NCI-H748 (cell line): ENCODE measurements around the gene COL6A6.

Experiments
- DNase-seq: peaks from one replicate; lab custom pipeline; 2025; ENCODE audit not compliant: unreplicated experiment; lab: John Stamatoyannopoulos, UW

Gene COL6A6, protein sequence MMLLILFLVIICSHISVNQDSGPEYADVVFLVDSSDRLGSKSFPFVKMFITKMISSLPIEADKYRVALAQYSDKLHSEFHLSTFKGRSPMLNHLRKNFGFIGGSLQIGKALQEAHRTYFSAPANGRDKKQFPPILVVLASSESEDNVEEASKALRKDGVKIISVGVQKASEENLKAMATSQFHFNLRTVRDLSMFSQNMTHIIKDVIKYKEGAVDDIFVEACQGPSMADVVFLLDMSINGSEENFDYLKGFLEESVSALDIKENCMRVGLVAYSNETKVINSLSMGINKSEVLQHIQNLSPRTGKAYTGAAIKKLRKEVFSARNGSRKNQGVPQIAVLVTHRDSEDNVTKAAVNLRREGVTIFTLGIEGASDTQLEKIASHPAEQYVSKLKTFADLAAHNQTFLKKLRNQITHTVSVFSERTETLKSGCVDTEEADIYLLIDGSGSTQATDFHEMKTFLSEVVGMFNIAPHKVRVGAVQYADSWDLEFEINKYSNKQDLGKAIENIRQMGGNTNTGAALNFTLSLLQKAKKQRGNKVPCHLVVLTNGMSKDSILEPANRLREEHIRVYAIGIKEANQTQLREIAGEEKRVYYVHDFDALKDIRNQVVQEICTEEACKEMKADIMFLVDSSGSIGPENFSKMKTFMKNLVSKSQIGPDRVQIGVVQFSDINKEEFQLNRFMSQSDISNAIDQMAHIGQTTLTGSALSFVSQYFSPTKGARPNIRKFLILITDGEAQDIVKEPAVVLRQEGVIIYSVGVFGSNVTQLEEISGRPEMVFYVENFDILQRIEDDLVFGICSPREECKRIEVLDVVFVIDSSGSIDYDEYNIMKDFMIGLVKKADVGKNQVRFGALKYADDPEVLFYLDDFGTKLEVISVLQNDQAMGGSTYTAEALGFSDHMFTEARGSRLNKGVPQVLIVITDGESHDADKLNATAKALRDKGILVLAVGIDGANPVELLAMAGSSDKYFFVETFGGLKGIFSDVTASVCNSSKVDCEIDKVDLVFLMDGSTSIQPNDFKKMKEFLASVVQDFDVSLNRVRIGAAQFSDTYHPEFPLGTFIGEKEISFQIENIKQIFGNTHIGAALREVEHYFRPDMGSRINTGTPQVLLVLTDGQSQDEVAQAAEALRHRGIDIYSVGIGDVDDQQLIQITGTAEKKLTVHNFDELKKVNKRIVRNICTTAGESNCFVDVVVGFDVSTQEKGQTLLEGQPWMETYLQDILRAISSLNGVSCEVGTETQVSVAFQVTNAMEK (N-terminal part only)

DNA sequence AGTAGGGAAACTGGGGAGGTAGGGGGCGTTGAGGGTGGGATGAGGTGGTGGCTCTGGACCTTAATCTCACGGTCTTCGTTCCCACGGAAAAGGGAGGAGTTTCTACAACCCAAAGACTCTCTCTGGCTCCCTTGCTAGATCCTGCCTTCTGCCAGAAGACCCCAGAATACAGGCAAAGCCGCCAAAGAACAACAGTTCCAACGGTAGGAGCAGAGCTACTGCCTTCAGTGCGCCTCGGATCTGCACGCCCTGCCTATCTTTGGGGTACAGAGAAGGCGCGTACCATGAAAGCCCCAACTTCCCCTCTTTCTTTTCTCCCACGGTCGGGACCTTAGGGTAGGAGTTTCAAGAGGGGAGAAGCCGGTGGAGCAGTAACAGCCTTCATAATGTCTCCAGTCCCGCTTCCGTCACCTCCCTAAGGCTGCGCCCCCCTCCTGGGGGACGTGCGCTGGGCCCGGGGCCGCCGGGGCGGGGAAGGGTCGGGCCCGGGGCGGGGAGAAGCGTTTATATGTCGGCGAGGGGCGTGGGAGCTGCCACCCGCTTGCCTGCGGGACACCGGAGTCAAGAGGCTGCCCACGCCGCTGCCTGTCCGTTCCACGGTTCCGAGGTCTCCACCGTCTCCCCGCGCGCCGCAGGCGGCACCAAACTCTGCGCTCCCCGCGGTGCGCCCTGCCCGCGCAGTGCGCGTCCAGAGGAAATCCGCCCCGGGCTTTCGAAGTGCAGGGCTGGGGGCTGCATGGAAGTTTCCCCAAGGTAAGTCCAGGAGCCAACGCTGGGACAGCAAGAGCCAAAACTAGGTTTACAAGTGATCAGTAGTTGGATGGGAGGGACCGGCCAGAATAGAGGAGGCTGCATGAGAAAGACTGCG lies at the start of gene COL6A6:
TSS of gene COL6A6 (plus strand) at position 533 of the 868 bp plus-strand sequence. CDS start 43,188 bp downstream, outside the sequence.
- no peak for DNase-seq

DNA sequence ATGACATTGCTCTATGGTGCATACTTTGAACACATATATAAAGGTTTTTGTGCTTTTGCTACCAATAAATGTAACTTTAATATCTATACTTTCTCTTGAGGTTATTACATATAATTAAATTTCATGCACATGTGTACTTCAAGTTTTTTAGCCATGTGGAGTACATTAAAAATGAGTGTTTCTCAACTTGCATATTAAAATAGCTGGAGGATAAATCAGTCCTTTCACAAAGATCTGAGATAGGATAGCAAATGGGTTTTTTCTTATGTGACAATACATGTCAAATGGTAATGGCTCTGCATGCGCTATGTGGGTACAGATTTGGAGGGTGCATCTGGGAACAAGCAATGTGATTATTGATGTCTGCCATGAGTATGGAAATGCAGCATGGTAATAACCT lies 48.7 kb upstream of the COL6A6 start:
- DNase-seq = no peak

DNA sequence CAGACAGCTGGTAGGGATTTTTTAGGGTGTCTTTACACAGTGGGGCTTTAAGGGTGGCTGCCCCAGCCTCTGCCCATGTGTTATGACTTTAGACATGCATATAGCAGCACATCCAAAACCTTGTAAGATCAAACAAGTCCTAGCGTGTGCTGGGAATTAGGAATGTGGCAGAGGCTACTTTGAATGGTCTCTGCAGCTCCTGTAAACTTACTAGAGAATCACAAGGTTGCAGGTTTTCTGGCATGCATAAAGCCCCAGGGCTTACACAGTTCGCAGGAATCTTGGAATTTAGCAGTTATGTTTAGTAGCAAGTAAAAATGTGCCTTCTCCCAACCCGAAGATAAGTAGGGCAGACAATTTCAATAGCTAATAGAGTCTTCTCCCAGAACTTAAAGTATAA lies 46.9 kb upstream of the COL6A6 start:
- DNase-seq = no peak

DNA sequence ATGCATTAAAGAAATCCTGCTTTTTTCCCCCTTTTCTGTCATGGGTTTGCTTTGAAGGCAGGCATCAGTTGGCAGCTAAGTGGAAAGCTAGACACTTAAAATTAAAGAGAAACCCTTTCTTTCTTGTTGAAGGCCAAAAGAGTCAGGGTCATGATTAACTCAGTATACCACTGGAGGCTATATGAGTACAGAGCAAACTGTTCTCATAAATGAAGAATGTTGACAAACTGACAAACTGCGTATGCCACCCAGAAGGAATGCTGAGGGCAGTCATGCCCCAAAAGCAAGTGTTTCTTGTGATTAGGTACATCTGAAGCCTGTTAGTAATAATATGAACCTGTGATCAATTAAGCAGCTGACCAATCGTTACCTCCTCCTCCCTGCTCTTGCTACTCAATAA lies 43.6 kb upstream of the COL6A6 start:
- no peak for DNase-seq

DNA sequence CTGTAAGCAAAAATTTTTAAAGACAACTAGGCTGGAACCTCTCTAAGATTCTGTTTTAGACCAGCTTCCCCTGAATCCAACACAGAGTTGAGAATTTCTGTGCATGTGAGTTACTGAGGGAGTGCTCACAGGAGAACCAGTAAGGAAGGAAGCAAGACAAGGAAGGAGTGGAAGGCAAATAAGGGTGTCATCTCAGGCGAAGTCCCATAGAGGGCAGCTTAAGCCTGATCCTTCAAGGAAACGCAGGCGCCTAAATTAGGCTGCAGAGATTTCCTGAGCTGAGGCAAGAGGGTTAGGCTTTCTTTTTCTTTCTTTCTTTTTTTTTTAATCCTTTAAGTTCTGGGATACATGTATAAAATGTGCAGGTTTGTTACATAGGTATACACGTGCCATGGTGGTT lies 36.2 kb upstream of the COL6A6 start:
- no peak for DNase-seq

DNA sequence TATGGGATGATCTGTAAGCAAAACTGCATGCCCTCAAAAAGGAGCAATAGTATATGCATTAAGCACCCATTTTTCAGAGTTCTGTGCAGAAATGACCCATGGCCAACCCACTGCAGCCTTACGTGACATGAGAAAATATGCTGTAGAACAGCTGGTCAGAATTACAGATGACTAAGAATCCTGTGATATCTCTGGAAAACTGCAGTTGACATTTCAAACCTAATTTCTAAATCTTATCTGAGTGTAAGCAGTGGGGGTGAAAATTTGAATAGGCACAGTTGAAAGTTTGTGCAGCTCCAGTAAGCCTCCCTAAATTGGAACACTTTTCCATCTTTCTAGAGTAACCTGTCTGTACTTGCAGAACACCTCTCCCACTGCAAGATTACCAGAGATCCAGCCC lies 28.7 kb upstream of the COL6A6 start:
- DNase-seq = no peak

DNA sequence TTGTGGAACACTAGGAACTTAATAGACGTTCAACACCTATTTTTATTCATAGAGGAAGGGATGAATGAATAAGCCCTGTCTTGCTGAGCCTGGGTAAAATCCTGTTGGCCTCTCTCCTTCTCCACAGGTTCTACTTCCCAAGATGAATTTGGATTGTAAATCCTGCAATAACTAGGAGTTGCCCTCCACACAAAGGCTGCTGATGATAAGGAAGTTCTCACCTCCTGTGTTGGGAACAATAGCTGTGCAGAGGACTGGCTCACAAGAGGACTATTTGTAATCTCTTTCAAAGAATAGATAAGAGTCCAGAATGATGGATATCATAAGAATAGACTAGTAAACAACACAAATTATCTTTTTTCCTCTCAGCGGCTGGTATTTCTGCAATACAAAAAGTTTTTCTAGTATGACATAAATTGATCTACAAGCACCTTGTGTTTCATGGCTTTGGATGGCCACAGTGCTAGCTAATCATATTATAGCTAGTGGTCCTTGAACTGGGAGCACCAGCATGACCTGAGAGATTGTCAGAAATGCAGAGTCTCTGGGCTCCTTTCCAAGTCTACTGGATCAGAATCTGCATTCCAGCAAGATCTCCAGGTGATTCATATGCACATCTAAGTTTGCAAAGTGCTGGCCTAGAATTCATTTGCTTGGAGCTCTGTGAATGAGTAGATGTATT lies 28.1 kb upstream of the COL6A6 start:
- DNase-seq = no peak

DNA sequence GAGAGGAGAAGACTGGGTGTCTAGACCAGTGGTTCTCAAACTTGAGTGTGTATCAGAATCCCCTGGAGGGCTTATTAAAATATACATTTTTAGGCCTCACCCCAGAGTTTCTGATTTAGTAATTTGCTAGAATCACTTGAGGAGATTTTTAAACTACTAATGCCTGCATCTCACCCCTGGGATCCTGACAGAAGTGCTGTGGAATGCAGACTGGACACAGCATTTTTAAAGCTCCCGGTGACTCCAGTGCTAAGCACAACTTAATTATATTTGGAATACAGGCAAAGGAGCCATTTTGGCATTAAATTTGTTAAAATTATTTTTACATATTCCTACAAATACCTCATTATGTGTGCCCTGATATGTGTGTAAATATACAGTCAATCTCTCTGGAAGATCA lies 26.7 kb upstream of the COL6A6 start:
- DNase-seq = no peak

DNA sequence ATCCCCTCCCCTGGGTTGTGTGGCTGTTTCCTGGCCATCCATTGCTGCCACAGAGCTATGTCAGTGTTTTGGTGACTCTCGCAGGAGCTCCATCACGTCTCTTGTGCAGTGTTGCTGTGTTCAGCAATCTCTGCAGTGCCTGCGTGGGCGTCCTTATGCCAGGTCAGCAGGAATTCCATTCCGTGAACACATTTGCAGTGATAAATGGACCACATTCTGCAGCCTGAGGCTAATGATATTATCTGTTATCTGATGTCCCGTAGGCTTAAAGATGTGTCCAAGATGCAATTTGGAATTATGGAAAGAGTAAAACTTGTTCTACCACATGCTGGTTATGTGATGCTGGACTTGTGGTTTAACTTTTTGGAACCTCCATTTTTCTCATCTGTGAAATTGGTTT lies 25.5 kb upstream of the COL6A6 start:
- no peak for DNase-seq

DNA sequence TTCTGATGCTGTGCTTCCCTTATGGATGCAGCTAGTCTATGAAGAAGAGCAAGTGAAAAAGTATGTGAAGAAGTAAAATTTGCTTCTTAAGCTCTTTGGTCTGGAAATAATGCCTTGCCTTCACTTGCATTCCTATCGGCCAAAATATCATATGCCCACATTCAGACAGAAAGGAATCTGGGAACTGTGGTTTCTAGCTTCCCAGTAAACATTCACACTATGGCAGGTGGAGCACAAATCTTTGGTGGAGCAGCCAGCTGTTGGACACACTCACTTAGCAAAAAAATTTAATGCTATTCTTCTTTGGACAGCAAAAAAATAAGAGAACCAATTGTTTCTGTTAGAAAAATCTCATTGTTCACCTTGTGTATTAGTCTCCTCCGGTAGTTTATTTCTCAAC lies 12.3 kb upstream of the COL6A6 start:
- DNase-seq = no peak

DNA sequence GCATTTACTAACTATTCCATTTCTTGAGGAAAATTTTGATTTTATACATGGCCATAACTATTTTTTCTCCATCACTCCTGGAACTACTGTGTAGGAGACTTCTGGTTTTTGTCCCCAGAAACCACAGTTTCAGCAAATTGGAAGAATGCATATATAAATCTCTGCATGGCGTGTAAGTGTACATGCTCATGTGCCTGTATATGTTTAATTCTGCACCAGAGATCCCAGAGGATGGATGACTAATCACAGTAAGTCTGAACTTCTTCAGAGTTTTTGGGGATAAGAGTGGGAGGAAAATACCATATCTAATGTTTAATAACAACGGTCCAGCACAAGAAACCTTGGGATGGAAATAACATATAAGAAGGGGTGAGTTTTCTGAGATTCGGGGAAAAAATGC lies 10.9 kb upstream of the COL6A6 start:
- DNase-seq = no peak

DNA sequence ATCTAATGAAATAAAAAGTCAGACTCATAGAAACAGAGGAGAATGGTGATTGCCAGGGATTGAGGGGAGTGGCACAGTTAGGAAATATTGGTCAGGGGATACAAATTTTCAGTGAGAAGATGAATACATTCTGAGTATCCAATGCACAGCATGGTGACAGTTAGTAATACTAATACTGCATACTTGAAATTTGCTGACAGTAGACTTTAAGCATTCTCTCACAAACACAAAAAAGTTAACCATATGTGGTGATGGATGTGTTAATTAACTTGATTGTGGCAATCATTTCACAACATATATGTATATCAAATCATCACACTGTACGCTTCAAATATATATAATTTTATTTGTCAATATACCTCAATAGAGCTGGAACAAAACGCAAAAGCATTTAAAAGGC lies 9.2 kb upstream of the COL6A6 start:
- DNase-seq = no peak

DNA sequence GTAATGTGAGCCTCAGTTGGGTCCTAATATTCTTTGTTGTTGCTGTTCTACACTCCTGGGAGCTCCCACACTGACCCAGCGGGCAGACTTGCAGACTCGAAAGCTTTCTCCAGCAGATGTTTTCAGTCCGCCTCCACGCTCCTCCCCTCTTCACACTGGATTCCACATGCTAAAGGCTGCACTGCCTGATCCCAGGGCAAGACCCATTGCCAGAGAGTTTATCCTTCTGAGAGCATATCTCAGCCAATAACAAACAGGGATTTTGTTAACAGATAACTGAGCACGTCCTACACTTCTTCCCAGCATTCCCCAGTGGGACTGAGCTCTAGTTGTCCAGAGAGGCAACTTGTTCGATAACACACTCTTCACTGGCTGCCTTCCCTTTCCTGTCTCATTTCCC lies 8.0 kb upstream of the COL6A6 start:
- no peak for DNase-seq

DNA sequence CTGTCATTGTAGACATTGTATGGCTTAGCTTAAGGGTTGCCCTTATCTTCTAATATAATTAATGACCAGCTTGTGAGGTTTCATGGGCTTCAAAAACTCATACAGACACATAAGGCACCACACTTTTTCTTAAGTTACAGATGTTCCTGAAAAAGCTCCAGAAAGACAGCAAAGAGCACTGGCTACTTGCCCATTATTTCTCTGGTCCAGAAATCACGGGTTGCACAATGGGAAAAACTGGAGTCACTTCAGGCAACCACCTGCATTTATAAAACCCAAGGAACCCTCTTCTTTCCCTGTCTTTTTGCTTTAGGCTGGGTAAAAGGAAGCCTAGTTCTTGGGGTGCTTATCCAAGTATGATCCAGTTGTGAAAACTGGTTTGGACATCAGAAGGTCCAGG lies 2.3 kb upstream of the COL6A6 start:
- no peak for DNase-seq

DNA sequence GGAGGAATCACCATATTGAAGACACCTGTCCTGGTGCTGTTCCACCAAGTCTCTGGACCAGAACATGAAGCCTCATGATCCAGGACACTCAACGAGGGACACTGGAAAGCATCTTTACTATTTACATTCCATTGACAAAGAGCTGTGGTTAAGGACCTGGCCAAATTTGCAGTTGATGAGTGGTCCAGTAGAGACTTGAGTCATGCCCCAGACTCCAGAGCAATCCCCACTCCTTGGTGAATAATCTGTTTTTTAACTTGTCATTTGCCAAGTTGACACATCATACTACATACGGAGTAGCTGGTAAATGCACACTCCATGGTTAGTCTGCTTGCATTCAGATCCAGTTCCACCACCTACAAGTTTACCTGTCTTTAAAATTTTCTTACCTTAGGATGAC lies 1.2 kb upstream of the COL6A6 start:
- DNase-seq = no peak

DNA sequence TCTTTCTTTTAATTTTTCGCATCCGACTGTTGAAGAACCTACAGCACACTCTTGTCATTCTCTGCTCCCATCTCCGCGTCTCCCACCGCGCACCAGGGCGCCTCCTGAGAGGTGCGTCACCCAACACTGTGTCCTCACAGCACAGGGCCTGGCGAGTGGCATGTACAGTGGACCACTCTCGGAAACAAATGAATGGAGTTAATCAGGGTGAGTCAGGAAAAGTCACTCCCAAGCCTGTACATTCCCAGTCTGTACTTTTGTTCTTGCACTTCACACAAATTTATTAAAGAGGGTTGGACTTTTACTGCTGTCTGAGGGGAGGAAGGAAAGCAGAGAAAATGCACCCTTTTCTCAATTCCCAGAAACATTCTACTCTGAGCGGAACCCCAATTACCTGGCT lies 625 bp downstream of the COL6A6 start:
- no peak for DNase-seq

DNA sequence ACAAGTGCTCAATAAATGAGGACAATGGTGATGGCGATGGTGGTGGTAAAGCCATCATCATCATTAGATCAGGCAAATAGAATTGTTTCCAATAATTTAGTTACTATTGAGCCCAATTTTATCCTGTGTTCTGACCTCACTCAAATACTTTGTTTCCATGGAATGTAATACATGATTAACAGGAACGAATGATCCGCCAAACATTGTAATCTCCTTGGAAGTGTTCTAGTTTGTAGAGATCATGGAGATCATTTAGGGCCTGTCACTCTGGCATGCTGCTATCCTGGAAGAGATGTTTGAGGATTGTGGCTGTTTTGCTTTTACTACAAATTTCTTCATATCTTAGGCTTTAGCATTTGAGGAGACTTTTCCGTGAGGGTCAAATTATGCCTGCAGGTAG lies 2.8 kb downstream of the COL6A6 start:
- no peak for DNase-seq

DNA sequence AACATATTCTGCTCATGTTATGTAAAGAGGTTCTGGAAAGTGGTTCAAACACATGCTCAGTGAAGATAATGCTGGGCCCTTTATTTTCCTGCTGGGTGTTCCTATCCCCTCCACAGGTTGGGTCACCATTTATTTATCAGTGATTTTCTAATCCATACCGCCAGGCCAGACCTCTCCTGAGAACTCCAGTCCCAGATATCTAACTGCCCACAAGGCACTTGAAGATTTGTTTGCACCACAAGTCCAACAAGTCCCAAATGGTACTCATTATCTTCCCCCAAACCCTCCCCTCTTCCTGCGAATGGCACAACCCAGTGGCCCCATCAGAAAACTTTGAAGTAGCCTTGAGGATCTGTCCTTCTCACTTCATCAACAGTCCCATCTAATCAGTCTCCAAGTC lies 5.4 kb downstream of the COL6A6 start:
- no peak for DNase-seq

DNA sequence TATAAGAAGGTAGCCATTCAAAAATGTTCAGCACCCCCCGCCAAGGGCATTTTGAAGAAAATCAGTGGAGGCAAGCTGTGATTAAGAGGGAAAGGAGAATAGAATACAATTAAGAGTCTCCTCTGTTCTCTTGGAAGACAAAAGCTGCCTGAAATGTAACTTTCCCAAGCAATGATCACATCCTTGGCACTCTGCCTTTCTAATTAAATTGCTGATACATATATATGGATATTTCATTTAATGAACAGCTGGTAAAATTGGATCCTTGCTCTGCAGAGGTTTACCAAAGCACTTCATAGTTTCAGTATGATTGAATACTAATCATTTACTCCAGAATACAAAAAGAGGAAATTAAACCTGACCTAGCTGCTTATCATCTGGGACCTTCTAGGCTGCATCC lies 10.4 kb downstream of the COL6A6 start:
- DNase-seq = no peak

DNA sequence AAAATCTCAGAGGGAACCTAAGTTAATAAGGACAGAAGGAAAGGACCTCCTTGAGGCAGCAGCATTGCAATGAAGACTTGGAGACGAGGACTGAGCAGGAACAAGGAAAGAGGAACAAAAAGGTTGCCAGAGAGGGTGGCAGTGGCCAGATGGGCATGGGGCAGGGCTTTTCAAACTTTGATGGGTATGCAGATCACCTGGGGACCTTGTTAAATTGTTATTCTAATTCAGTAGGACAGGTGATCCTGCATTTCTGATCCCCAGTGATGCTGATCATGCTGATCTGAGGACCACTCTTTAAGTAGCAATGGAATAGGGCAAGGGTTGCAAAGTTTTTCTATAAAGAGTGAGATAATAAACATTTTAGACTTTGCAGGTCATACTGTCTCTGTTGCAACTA lies 11.1 kb downstream of the COL6A6 start:
- DNase-seq = no peak
